CD4-positive, alpha-beta T cell (primary cell): Measurements from ENCODE around the gene FAM180A. TPM values are rescaled to one million over a fixed set of nuclear protein-coding genes. Genes with fewer than 3 reads are reported as not detected.

Experiments used
- ATAC-seq: fragments of 200-7000 bp; cut with Tn5 transposase; one replicate; pipeline ENCODE4 v1.10.0; 2022; ENCODE audit warnings: mild to moderate bottlenecking; ENCODE audit not compliant: poor library complexity
- CTCF ChIA-PET: fragments of 350-600 bp; sonication (Branson Sonifier 250); formaldehyde crosslinking; loops from one replicate; lab custom pipeline; 2021; ENCODE audit warnings: antibody characterized with exemption, inconsistent platforms; lab: Charles Lee
- POLR2A ChIA-PET: fragments of 350-600 bp; sonication (Branson Sonifier 250); formaldehyde crosslinking; loops from one replicate; lab custom pipeline; 2021; ENCODE audit warnings: antibody characterized with exemption, inconsistent platforms; lab: Charles Lee
- DNase-seq, 14 experiments: peaks; one replicate each; pipeline ENCODE4 v3.0.0-alpha.2; 2013 to 2020; ENCODE audit warnings: mixed read lengths in 2 of 14
- H3K27ac ChIP-seq, 2 donors: one replicate each; pipeline versions ENCODE4 v1.5.1 to v1.7.0; 2013; ENCODE audit warnings: low read length in 2 of 2, low read depth in 1 of 2, mild to moderate bottlenecking in 1 of 2
- H3K27me3 ChIP-seq, 2 experiments: 1 replicate in 1 of 2; 2 replicates in 1 of 2; pipeline versions ENCODE4 v1.6.1 to v1.7.0; 2013; ENCODE audit warnings: low read length in 2 of 2, control low read depth in 1 of 2, mild to moderate bottlenecking in 1 of 2, moderate library complexity in 1 of 2; ENCODE audit not compliant: insufficient read depth in 2 of 2, control insufficient read depth in 1 of 2
- H3K36me3 ChIP-seq: one replicate; pipeline ENCODE4 v1.6.1; 2013; ENCODE audit warnings: low read length, control low read depth; ENCODE audit not compliant: insufficient read depth
- H3K4me1 ChIP-seq: one replicate; pipeline ENCODE4 v1.6.1; 2013; ENCODE audit warnings: low read length, control low read depth; ENCODE audit not compliant: insufficient read depth
- H3K4me3 ChIP-seq: one replicate; pipeline ENCODE4 v1.5.1; 2013; ENCODE audit warnings: mild to moderate bottlenecking, low read length, moderate library complexity
- H3K9me3 ChIP-seq, 2 experiments: 1 replicate in 1 of 2; 2 replicates in 1 of 2; pipeline versions ENCODE4 v1.6.1 to v1.7.0; 2013; ENCODE audit warnings: low read length in 2 of 2, mild to moderate bottlenecking in 2 of 2, control low read depth in 1 of 2, moderate library complexity in 1 of 2; ENCODE audit not compliant: control insufficient read depth in 1 of 2, insufficient read depth in 1 of 2
- H3K27ac Mint-ChIP-seq: one replicate; pipeline ENCODE4 v1.8.0; 2020; ENCODE audit warnings: mixed read lengths
- H3K27me3 Mint-ChIP-seq: one replicate; pipeline ENCODE4 v1.8.0; 2021; ENCODE audit warnings: mixed read lengths
- H3K36me3 Mint-ChIP-seq: one replicate; pipeline ENCODE4 v1.8.0; 2021; ENCODE audit warnings: low read depth, mixed read lengths
- H3K4me1 Mint-ChIP-seq: one replicate; pipeline ENCODE4 v1.8.0; 2021; ENCODE audit warnings: low read depth, mixed read lengths
- H3K4me3 Mint-ChIP-seq: one replicate; pipeline ENCODE4 v1.8.0; 2020; ENCODE audit warnings: mild to moderate bottlenecking, mixed read lengths
- H3K9me3 Mint-ChIP-seq: one replicate; pipeline ENCODE4 v1.8.0; 2020; ENCODE audit warnings: mixed read lengths
- intact Hi-C, 2 experiments: fragments of 100-400 bp; cut with DNase I in 1 of 2; cut with micrococcal nuclease in 1 of 2; formaldehyde crosslinking; loops; one replicate each; pipeline versions ENCODE4 v1.15.1 to v1.9.0; 2023 to 2025; cut with DNase I, micrococcal nuclease
- total RNA-seq, 174 experiments: library from RNA in 2 of 174; stranded (reverse) in 2 of 174; gene quantifications; one replicate each; pipeline ENCODE4 v1.2.3 and lab custom pipeline; 2021 to 2026
- TF ChIP-seq, protein P1 (sequence below): fragments of 200-600 bp; IDR thresholded peaks from one replicate; pipeline ENCODE4 v1.8.0; 2022; ENCODE audit warnings: antibody characterized with exemption, mild to moderate bottlenecking

The FAM180A gene
- total RNA-seq, 2 experiments from 2014 or later: not detected

DNA sequence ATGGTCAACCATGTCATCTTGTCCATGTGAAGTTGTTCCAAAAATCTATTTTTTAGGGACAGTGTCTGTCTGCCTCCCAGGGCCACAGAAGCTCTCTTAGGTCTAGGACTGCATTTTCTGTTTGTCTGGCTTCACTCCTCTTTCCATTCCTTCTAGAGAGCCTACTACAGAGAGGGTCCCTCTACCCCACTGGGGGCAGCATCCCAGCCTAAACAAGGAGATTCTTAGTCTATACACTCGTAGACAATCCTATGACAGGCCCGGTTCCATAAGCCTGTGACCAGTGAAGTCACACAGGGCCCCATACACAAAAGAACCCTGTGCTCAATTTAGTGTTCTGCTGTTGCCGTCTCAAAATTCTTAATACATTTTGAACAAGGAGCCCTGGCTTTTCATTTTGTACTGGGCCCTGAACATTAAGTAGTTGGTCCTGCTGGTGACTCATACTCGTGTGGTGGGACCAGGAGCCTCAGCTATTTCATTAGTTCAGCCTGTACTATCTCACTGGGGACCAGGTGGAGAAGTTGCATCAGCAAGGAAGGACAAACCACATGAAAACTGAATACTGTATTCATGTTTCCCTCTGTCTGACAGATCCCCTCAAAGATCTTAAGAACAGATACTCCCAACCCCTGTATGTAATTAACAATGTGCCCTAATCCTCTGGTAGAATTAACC is 23.5 kb upstream of the FAM180A start:
- no peaks in the 10 kb centered on the region for H3K36me3 ChIP-seq
- H3K4me3 Mint-ChIP-seq: no peak overlapping the region
- no peak overlapping the region for H3K4me3 ChIP-seq
- no peaks in the 10 kb centered on the region for H3K9me3 ChIP-seq
- H3K27me3 Mint-ChIP-seq: peaks cover 18% of the 10 kb centered on the region
- intact Hi-C loops: no loop called here
- H3K4me1 ChIP-seq: no peaks in the 10 kb centered on the region
- H3K36me3 Mint-ChIP-seq: no peaks in the 10 kb centered on the region
- ChIA-PET CTCF (interaction anchor here (1.0 kb wide), 1 partner anchor 12 kb away, joined by 3 read pairs; no protein-coding TSS in a partner anchor), POLR2A (no interaction called here)
- no peaks in the 10 kb centered on the region for H3K9me3 Mint-ChIP-seq
- H3K27me3 ChIP-seq: peaks cover under 1 to 3% of the 10 kb centered on the region in 2 experiments
- H3K27ac ChIP-seq: no peak overlapping the region
- no peak overlapping the region for H3K27ac Mint-ChIP-seq
- no peak for ATAC-seq
- DNase-seq: no peak
- TF ChIP-seq, protein P1, sequence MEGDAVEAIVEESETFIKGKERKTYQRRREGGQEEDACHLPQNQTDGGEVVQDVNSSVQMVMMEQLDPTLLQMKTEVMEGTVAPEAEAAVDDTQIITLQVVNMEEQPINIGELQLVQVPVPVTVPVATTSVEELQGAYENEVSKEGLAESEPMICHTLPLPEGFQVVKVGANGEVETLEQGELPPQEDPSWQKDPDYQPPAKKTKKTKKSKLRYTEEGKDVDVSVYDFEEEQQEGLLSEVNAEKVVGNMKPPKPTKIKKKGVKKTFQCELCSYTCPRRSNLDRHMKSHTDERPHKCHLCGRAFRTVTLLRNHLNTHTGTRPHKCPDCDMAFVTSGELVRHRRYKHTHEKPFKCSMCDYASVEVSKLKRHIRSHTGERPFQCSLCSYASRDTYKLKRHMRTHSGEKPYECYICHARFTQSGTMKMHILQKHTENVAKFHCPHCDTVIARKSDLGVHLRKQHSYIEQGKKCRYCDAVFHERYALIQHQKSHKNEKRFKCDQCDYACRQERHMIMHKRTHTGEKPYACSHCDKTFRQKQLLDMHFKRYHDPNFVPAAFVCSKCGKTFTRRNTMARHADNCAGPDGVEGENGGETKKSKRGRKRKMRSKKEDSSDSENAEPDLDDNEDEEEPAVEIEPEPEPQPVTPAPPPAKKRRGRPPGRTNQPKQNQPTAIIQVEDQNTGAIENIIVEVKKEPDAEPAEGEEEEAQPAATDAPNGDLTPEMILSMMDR: no peak
- H3K4me1 Mint-ChIP-seq: no peaks in the 10 kb centered on the region

DNA sequence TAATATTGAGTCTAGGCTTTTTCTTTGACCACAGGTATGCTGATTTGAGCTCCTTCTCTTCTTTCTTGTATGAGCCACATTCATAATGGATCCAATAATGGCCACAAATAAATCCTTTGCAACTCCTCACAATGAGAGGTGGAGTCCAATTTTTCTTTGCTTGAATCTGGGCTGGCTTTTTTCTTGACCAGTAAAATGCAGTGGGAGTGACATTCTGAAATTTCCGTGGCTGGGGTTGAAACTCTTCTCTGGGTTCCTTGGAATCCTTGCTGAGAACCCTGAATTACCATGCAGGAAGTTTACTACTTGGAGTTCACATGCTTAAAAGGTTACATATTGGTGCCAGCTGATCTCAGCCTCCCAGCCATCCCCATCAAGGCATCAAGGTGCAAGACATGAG is 22.4 kb upstream of the FAM180A start:
- intact Hi-C loops: no loop called here
- no peaks in the 10 kb centered on the region for H3K4me1 ChIP-seq
- Mint-ChIP-seq H3K36me3 (no peaks in the 10 kb centered on the region), H3K27me3 (peaks cover 27% of the 10 kb centered on the region), H3K27ac (no peak overlapping the region), H3K9me3 (no peaks in the 10 kb centered on the region), H3K4me1 (no peaks in the 10 kb centered on the region), H3K4me3 (no peak overlapping the region)
- H3K9me3 ChIP-seq: no peaks in the 10 kb centered on the region
- no peak for ATAC-seq
- no peak overlapping the region for H3K27ac ChIP-seq
- no peak overlapping the region for H3K4me3 ChIP-seq
- POLR2A ChIA-PET: no interaction called here
- DNase-seq: no peak
- H3K36me3 ChIP-seq: no peaks in the 10 kb centered on the region
- H3K27me3 ChIP-seq: peaks cover 0 to 4% of the 10 kb centered on the region in 2 experiments
- TF ChIP-seq, protein P1: no peak
- CTCF ChIA-PET: no interaction called here

DNA sequence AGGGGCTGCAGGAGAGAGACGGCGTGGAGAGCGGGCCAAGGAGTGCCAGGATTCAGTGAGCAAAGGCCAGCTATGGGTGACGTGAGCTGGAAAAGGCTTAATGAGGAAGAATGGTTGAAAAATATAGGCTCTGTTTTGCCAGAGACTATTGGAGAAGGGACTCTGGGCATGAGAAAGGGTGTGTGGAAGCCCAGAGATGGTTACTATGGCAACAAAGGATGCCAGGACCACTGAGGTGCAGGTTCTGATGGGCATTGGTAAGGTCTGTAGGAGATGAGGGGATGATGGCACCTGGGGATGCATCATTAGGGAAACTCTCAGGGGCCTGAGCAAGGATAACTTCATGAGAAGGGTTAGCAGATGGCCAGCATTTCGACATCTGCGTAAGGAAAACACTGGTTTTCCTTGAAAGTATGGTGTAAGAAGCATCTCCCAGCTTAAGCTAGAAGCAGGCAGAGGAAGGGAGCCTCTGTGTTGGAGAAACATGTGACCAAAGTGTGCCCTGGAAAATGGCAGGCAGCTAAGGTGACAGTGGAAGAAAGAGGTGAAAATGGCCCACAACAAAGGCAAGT is 21.6 kb upstream of the FAM180A start:
- H3K4me1 Mint-ChIP-seq: no peaks in the 10 kb centered on the region
- H3K36me3 Mint-ChIP-seq: no peaks in the 10 kb centered on the region
- H3K4me3 ChIP-seq: no peak overlapping the region
- ChIA-PET POLR2A (no interaction called here), CTCF (no interaction called here)
- H3K4me3 Mint-ChIP-seq: no peak overlapping the region
- ATAC-seq (no peak), DNase-seq (no peak)
- intact Hi-C loops: no loop called here
- H3K4me1 ChIP-seq: no peaks in the 10 kb centered on the region
- no peaks in the 10 kb centered on the region for H3K36me3 ChIP-seq
- H3K27me3 Mint-ChIP-seq: peaks cover 33% of the 10 kb centered on the region
- peaks cover 0 to 4% of the 10 kb centered on the region in 2 experiments for H3K27me3 ChIP-seq
- no peaks in the 10 kb centered on the region for H3K9me3 Mint-ChIP-seq
- no peak overlapping the region for H3K27ac ChIP-seq
- H3K27ac Mint-ChIP-seq: no peak overlapping the region
- H3K9me3 ChIP-seq: no peaks in the 10 kb centered on the region
- TF ChIP-seq, protein P1: no peak
